G401 (cell line): Measurements from ENCODE around the gene CDH13. TPM values are rescaled to one million over a fixed set of nuclear protein-coding genes. Genes with fewer than 3 reads are reported as not detected.

Experiments
- DNase-seq: peaks from one replicate; pipeline ENCODE4 v3.0.0-alpha.2; 2015; ENCODE audit warnings: low spot score
- in situ Hi-C: cut with HindIII; loops from 2 replicates; pipeline ENCODE4 v1.10.0; 2016; ENCODE audit warnings: low sequenced_read_pairs, mixed read lengths
- total RNA-seq: library from RNA; depleted of rRNA; stranded (reverse); fragments of >200 nt; shearing (Covaris generic); gene quantifications from 2 replicates; pipeline ENCODE4 v1.2.3, GENCODE V29; 2014

The CDH13 gene
- total RNA-seq, 1 experiment from 2014 or later = 10.8 TPM

DNA sequence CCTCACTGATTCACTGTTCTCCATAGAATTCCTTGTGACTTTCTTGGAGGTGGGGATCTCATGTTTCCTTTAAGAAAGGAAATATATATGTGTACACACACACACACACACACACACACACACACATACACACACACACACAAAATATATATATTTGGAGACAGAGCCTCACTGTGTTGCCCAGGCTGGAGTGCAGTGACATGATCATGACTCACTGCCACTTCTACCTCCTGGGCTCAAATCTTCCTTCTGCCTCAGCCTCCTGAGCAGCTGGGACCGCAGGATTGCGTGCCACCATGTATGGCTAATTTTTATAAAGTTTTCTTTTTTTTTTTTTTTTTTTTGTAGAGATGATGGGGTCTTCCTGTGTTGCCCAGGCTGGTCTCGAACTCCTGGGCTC, 45.9 kb downstream of the CDH13 start:
- DNase-seq = no peak
- in situ Hi-C loops = no loop called here

- no peak for DNase-seq
- in situ Hi-C loops = no loop called here
These were observed 48.5 kb downstream of the CDH13 start for GRCh38 chr16:82675300-82675699.

DNA sequence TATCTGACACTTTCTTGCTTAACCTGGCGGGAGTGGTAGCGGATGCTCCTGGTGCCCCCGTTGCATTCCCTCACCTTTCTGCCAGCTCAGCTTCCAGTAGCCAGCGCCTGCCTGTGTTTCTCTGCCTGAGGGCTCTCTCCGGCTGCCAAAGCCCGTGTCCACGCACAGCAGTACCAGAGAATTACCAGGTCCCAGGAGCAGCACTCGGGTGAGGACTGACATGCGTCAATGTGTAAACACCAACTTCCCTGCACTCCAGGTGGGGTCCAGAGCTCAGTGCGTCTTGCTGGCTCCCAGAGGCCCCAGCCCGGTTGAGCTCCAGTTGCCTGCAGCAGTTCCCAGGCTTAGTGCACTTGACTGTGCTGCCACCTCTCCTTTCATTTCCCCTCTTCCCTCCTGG, 54.8 kb downstream of the CDH13 start:
- no peak for DNase-seq
- in situ Hi-C loops = no loop called here

DNA sequence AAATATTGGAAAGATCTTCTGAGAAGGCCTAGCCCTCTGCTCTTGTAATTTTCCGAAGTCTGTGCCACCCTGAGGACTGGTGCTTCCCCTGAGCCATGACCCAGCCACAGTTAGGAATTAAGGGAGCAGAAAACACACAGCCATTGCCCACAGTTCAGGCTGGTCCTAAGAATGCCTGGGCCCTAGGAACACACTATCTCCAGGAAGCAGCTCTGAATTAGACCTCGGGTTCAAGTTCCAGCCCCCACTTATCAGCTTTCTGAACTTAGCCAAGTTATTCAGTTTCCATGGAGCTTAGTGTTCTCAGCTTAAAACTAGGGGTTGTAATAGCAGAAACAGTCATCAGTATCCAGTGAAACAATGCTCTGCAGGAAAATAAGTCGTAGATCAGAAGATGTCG, 56.0 kb downstream of the CDH13 start:
- in situ Hi-C loops = no loop called here
- DNase-seq = no peak

DNA sequence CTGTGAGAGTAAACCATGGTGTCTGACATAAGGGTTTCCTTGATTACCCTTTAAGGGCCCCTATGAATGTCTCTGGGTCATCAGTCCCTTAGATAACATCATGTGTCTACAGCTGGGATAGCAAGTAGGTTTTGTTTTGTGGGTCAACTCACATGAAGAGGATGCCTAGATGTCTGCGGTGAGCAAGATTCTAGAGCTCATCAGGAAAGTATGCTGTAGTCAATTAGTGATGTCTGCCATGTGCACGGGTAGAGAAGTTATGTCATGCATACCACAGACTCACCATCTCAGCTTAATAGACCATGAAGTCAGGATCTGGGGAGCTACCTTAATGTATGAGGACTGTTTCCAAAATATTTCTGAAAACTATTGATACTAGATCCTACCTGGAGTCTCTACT, 57.5 kb downstream of the CDH13 start:
- in situ Hi-C loops = no loop called here
- no peak for DNase-seq

DNA sequence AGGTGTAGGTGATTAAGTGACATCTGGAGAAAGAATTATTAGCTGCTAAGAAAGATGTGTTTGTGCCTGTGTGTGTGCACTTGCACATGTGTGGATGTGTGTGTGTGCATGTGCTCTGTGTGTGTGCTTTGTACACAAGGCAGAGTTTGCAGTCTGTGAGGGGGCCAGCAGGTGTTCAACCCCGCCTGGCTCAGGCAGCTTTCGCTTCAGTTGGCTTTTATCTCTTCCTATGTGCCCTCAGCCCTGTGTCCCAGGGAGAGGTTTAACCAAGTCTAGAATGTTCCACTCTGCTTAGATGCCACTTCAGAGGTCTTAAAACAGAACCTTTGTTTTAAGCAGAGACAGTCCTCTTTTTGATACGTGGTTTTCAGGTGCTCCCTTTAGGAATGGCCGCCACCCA, 58.8 kb downstream of the CDH13 start:
- DNase-seq = no peak
- in situ Hi-C loops = no loop called here

DNA sequence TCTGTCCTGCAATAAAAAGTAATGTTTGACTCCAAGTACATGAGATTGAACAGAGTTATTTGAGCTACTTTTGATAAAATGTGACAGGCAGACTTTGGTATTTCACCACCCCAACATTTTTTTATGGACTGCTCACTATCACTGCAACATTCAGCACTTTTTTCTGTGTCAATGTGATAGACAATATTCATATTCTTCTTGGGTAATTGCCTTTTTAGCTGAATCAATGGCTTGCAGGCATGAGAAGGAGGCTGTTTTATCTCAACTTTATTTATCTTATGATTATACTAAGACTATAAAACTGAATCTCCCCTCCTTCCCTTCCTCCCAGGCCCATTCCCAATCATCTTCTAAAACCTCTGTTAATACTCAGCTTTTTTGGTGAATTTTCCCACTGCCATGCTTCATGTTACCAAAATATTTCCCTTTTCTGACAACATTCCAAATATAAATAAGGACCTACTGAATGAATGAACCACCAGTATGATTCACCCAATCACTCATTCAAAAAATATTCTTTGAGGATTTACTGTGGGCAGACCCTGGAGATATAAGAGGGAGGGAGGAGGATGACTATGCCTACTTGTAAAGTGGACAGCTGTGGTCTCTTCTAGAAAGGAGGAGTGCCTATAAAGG, 67.6 kb downstream of the CDH13 start:
- in situ Hi-C loops = no loop called here
- no peak for DNase-seq

DNA sequence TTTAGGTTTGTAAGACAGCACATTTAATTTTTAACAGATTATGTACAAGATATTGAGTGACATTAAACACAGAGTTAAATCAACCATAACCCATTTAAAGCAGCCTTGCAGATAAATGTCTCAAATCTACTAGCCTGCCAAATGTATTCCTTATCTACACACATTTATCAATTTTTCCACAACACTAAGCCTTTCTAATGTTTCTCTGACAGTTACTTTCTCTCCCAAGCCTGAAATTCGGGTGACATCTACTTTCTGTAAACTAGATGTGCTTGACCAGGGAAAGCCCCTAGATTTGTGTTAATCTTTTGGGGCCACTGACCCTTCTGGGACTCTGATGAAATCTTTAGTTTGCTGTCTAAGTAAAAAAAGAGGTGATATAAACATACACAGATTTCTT, 69.0 kb downstream of the CDH13 start:
- DNase-seq = no peak
- in situ Hi-C loops = no loop called here

GRCh38 chr16:82699260-82699659, 72.5 kb downstream of the CDH13 start:
- in situ Hi-C loops = no loop called here
- DNase-seq = no peak

DNA sequence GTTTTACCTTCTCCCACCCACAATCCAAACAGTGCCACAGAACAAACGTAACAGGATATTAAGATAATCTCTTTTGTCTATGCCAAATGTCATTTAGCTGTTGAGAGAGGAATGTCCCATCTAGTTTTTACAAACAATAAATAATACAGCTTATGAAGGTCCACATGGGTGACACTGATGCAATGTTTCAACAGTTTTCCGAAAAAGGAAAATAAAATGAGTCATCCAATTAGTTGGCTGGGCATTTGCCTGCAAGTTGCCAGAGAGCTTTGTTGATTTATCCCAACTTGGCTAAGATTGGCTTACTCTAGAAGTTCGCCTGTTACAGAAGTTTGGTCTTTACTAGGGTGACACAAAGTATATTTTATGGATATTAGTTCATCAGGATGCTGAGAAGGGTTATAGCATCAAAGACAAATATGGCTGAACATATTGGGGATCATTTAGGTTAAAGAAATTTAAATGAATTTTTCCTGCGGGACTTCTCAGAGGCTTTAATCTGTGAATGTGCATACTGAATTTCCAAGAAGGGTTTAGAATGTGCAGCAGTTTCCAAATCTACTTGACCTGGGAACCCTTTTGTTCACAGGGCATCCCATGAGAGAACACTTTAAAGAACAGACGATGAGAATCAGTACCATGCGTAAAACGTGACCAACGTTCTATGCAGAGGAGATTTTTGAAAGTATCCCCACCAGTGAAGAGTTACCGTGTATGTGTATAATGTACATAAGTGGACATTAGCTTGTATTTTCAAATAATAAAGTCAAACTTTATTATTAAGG, 73.1 kb downstream of the CDH13 start:
- in situ Hi-C loops = no loop called here
- DNase-seq = no peak

GRCh38 chr16:82700541-82701235, 73.9 kb downstream of the CDH13 start:
- DNase-seq = no peak
- in situ Hi-C loops = no loop called here

DNA sequence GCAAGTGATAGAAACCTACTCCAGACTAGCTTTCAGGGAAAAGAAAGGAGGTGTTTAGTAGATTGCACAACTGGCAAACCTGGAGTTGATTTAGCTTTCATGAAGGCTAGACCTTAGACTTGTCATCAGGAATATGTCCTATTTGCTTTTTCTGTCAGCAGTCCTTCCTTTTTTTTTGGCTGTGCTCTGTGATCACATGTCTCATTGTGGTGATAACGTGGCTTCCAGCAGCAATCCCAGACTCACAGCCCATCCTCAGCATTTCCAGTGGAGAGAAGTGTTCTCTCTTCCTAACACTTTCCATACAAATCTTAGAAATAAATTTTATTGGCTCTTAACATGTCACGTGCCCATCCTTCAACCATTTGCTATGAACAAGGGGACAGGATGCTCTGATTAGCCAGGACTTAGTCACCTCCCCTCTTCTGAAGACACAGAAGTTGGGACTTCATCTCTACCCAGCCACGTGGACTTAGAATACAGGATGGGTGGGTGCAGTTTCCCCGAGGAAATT, 74.7 kb downstream of the CDH13 start:
- in situ Hi-C loops = no loop called here
- no peak for DNase-seq

DNA sequence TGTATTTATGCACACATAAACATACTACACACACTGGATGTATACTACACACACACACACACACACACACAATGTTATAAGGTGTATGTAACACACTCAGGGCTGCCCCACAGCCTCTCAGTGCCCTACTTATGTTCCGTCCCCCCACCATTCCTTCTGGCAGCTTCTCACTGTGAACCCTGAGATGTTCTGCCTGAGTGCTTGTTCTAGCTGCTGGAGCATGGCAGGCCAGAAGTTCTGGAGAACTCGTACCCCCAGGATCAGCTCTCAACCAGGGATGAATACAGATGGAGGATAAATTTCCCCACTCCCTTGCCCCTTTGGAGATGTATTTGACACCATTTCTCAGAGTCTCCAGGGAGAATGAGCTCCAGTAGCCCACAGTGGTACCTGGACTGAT, 76.4 kb downstream of the CDH13 start:
- DNase-seq = no peak
- in situ Hi-C loops = no loop called here

DNA sequence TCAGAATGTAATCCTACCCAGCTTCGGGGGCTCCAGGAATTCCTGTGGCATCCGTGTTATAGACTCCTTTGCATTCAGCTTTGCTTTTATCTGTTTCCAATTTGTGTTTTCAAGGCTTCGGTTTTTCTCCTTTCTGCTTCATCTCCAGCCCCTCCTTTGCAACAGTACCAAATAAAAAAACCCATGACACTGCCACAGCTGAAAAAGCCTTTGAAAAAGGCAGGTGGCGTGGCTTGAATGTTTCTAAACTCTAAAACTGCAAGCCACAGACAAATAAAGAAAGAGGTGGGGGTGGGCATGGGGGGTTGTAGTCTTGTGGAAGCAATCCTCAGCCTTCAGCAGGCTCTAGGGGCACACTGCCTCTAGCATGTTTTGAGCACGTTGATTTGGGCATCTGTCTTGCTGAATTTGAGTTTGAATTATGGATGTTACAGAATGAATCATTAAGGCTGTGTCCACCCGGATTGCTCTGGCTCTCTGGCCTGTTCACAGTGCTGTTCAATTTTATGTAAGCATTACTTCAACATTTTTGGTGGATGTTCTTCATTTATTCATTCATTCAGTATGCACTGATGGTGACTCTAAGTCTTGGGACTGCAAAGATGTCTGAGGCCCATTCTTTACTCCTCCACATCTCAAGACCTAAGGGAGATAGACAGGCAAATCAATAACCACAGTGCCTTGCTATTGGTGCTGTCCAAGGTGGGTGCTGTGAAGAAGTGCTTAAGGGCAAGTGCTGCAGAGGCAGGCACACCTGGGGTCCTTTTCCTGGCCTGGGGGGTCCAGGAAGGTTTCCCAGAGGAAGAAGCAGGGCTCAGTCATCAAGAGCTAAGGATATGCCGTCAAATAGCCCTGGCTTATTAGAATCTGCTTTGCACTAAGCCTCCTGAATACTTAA, 77.4 kb downstream of the CDH13 start:
- DNase-seq = no peak
- in situ Hi-C loops = no loop called here

- no peak for DNase-seq
- in situ Hi-C loops = no loop called here
These were observed 83.2 kb downstream of the CDH13 start for GRCh38 chr16:82709987-82710386.

GRCh38 chr16:82713778-82714177, 87.0 kb downstream of the CDH13 start:
- in situ Hi-C loops = no loop called here
- no peak for DNase-seq

GRCh38 chr16:82715160-82715559, 88.4 kb downstream of the CDH13 start:
- in situ Hi-C loops = no loop called here

DNA sequence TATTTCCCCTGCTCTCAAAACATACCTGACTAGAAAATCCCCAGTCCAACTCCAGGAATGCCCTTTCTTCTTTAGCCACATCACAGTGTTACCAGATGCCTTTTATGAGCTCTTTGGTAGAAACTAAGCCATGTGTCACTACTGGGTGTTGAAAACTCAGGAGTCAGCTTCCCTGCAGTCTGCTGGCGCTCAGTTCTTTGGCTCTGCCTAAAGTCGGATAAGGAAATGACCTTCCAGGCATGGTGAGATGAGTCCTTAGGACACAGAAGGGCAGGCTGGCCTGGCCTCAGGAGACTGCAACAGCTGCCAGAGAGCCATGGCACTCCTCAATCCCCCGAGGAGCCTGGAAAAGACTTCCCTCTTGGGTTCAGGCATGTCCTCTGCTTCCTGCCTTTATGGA, 89.1 kb downstream of the CDH13 start:
- DNase-seq = no peak
- in situ Hi-C loops = no loop called here

More at GRCh38 chr16:82715160-82715559, 88.4 kb downstream of the CDH13 start:
- no peak for DNase-seq

- no peak for DNase-seq
- in situ Hi-C loops = no loop called here
These were observed 89.6 kb downstream of the CDH13 start for GRCh38 chr16:82716361-82716855.
